ENCODE measurements around the gene SLC38A3.

The SLC38A3 gene

GRCh38 chr3:50201573-50202315 lies 3.3 kb upstream of the SLC38A3 start:
- no peak for TF ChIP-seq CTCF (conservative IDR thresholded peaks at IDR 0.05; ENCODE audit: low read depth)
- H3K27ac ChIP-seq: no peak overlapping the region
- DNase-seq (ENCODE audit: low spot score): no peak
- ChIA-PET POLR2A (ENCODE audit: low non-redundant PET) (no interaction called here), CTCF (no interaction called here)

GRCh38 chr3:50202353-50203112 lies 2.5 kb upstream of the SLC38A3 start:
- POLR2A ChIA-PET (ENCODE audit: low non-redundant PET): no interaction called here
- TF ChIP-seq CTCF (conservative IDR thresholded peaks at IDR 0.05; ENCODE audit: low read depth): no peak
- CTCF ChIA-PET: interaction anchor here (0.6 kb wide), 1 partner anchor 24 kb away, joined by 4 read pairs; no protein-coding TSS in a partner anchor
- DNase-seq (ENCODE audit: low spot score): no peak
- H3K27ac ChIP-seq: no peak overlapping the region

GRCh38 chr3:50203113-50203808 lies 1.8 kb upstream of the SLC38A3 start:
- POLR2A ChIA-PET (ENCODE audit: low non-redundant PET): interaction anchor here (0.6 kb wide), 1 partner anchor 147 kb away, joined by 5 read pairs; no protein-coding TSS in a partner anchor
- CTCF ChIA-PET: interaction anchor here (0.6 to 1.2 kb wide), 2 partner anchors 11 to 23 kb away, joined by 3 to 4 read pairs; no protein-coding TSS in a partner anchor

GRCh38 chr3:50203809-50204803 lies 965 bp upstream of the SLC38A3 start:
- ChIA-PET POLR2A (ENCODE audit: low non-redundant PET) (interaction anchor here (0.6 kb wide), 1 partner anchor 146 kb away, joined by 5 read pairs; no protein-coding TSS in a partner anchor), CTCF (interaction anchor here (0.6 to 1.2 kb wide), 3 partner anchors 9 to 22 kb away, joined by 3 to 4 read pairs (median 3); no protein-coding TSS in a partner anchor)
- DNase-seq (ENCODE audit: low spot score): no peak
- TF ChIP-seq CTCF (conservative IDR thresholded peaks at IDR 0.05; ENCODE audit: low read depth): no peak
- no peak overlapping the region for H3K27ac ChIP-seq

More at GRCh38 chr3:50203113-50203808, 1.8 kb upstream of the SLC38A3 start:
- no peak overlapping the region for H3K27ac ChIP-seq
- DNase-seq (ENCODE audit: low spot score): no peak
- no peak for TF ChIP-seq CTCF (conservative IDR thresholded peaks at IDR 0.05; ENCODE audit: low read depth)

GRCh38 chr3:50205413-50206276 lies 574 bp downstream of the SLC38A3 start:
- POLR2A ChIA-PET (ENCODE audit: low non-redundant PET): no interaction called here
- CTCF ChIA-PET: interaction anchor here (0.6 kb wide), 1 partner anchor 337 kb away, joined by 3 read pairs; no protein-coding TSS in a partner anchor
- TF ChIP-seq CTCF (conservative IDR thresholded peaks at IDR 0.05; ENCODE audit: low read depth): no peak
- DNase-seq (ENCODE audit: low spot score): no peak
- no peak overlapping the region for H3K27ac ChIP-seq

All from RWPE1 (cell line).